GM21529 (cell line): ENCODE data around the gene SULT2B1.

Source experiments
- ATAC-seq: cut with Tn5 transposase; IDR thresholded peaks from one replicate; pipeline ENCODE4 v1.9.1; 2021; ENCODE audit not compliant: unreplicated experiment

Gene SULT2B1

DNA sequence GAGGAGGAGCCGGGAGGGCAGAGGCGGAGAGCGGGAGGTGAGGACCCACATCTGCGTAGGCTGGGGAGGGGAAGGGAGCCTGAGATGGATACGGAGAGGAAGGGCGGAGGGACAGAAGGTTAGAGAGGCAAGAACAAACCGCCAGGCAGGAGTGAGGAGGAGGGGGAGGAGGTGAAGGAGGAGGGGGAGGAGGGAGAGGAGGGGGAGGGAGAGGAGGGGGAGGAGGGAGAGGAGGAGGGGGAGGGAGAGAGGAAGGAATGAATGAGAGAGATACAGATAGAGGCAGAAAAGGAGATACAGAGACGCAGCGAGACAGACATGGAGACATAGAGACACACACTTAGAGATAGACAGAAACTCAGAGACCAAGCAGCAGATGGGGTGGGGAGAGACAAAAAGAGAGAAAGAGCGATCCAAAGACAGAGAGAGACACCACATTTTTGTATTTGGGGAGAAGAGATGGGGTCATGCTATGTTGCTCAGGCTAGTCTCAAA, 94.8 kb downstream of the SULT2B1 start:
- ATAC-seq: no peak

GRCh38 chr19:48648134-48648533, 96.2 kb downstream of the SULT2B1 start:
- no peak for ATAC-seq
